K562 (cell line): ENCODE data around the gene OR2F2. TPM values are rescaled to one million over a fixed set of nuclear protein-coding genes. Genes with fewer than 3 reads are reported as not detected.

ENCODE experiments used
- BMI1 ChIP-seq: fragments of 150-350 bp; IDR thresholded peaks from 2 replicates; pipeline ENCODE4 v1.6.1; 2014; ENCODE audit warnings: low read length
- BRF1 ChIP-seq: IDR thresholded peaks from 3 replicates; pipeline ENCODE4 v1.6.1; 2011; ENCODE audit warnings: borderline replicate concordance, mild to moderate bottlenecking; ENCODE audit not compliant: insufficient read length; ENCODE audit errors: extremely low read depth
- CREB3 ChIP-seq: fragments of 450-650 bp; conservative IDR thresholded peaks from 2 replicates; pipeline ENCODE4 v1.6.1; 2016; ENCODE audit warnings: missing genetic modification characterization, low read depth, mild to moderate bottlenecking, missing compliant biosample characterization, moderate library complexity
- ELF2 ChIP-seq: fragments of 250-450 bp; sonication (Bioruptor Pico); IDR thresholded peaks from 2 replicates; pipeline ENCODE4 v1.5.0; 2021; ENCODE audit warnings: mild to moderate bottlenecking
- ERF ChIP-seq: fragments of 450-650 bp; formaldehyde crosslinking; IDR thresholded peaks from 2 replicates; pipeline ENCODE4 v1.4.0; 2020; ENCODE audit warnings: mild to moderate bottlenecking, mixed read lengths
- GMEB1 ChIP-seq: fragments of 250-450 bp; sonication (Bioruptor Pico); IDR thresholded peaks from 2 replicates; pipeline ENCODE4 v1.4.0; 2020; ENCODE audit warnings: mild to moderate bottlenecking
- HNRNPK ChIP-seq: fragments of 200-400 bp; formaldehyde crosslinking; IDR thresholded peaks from one replicate; pipeline ENCODE4 v1.6.1; 2018; ENCODE audit warnings: mild to moderate bottlenecking, low read depth, low read length; ENCODE audit not compliant: poor library complexity, severe bottlenecking
- HNRNPL ChIP-seq: fragments of 200-400 bp; formaldehyde crosslinking; IDR thresholded peaks from 2 replicates; pipeline ENCODE4 v1.6.1; 2017; ENCODE audit warnings: low read depth, mild to moderate bottlenecking, low read length
- LCOR ChIP-seq: sonication (generic); formaldehyde crosslinking; IDR thresholded peaks from 2 replicates; pipeline ENCODE4 v1.8.0; 2022; ENCODE audit warnings: mild to moderate bottlenecking, missing genetic modification reagents
- MCM5 ChIP-seq: fragments of 450-650 bp; IDR thresholded peaks from 2 replicates; pipeline ENCODE4 v1.6.1; 2016; ENCODE audit warnings: low read depth
- MEF2D ChIP-seq: conservative IDR thresholded peaks from 2 replicates; pipeline ENCODE4 v1.6.1; 2016; ENCODE audit warnings: low read depth, missing genetic modification characterization, missing compliant biosample characterization
- MYNN ChIP-seq, 2 experiments: sonication (generic); formaldehyde crosslinking in 1 of 2; IDR thresholded peaks; 2 replicates each; pipeline versions ENCODE4 v1.5.0 to v1.6.1; 2016 to 2020; ENCODE audit warnings: antibody characterized with exemption in 1 of 2, missing genetic modification reagents in 1 of 2
- NR0B1 ChIP-seq: fragments of 450-650 bp; IDR thresholded peaks from one replicate; pipeline ENCODE4 v1.6.1; 2018; ENCODE audit warnings: mild to moderate bottlenecking, moderate library complexity; ENCODE audit not compliant: partially characterized antibody
- NR3C1 ChIP-seq: sonication (generic); formaldehyde crosslinking; IDR thresholded peaks from 2 replicates; pipeline ENCODE4 v1.8.1; 2022; ENCODE audit warnings: missing genetic modification reagents
- RNF2 ChIP-seq: sonication (generic); IDR thresholded peaks from 2 replicates; pipeline ENCODE4 v1.6.1; 2016
- STAG1 ChIP-seq: sonication (generic); formaldehyde crosslinking; IDR thresholded peaks from 2 replicates; pipeline ENCODE4 v1.5.0; 2020; ENCODE audit warnings: missing genetic modification reagents, borderline replicate concordance
- TARDBP ChIP-seq: fragments of 450-650 bp; IDR thresholded peaks from 2 replicates; pipeline ENCODE4 v1.6.1; 2016
- TFAM ChIP-seq: fragments of 250-450 bp; sonication (Bioruptor Pico); conservative IDR thresholded peaks from 2 replicates; pipeline ENCODE4 v1.5.0; 2021; ENCODE audit warnings: mild to moderate bottlenecking, moderate library complexity
- ZNF24 ChIP-seq: fragments of 450-650 bp; IDR thresholded peaks from 2 replicates; pipeline ENCODE4 v1.6.1; 2016
- ZNF311 ChIP-seq: fragments of 250-450 bp; sonication (Bioruptor Pico); IDR thresholded peaks from 2 replicates; pipeline ENCODE4 v1.4.0; 2020; ENCODE audit warnings: mild to moderate bottlenecking, moderate library complexity
- ZNF431 ChIP-seq: sonication (generic); formaldehyde crosslinking; IDR thresholded peaks from 2 replicates; pipeline ENCODE4 v1.8.0; 2022; ENCODE audit warnings: mild to moderate bottlenecking, missing genetic modification reagents
- ZNF717 ChIP-seq: fragments of 250-450 bp; sonication (Bioruptor Pico); IDR thresholded peaks from 2 replicates; pipeline ENCODE4 v1.5.0; 2021
- polyA plus RNA-seq, 8 experiments: library from polyadenylated mRNA; depleted of rRNA in 4 of 8; stranded (reverse) in 5 of 8; unstranded in 3 of 8; fragments of >200 nt; fragmentation: Nextera tagmentation in 2 of 8; fragmentation: Illumina TruSeq in 1 of 8; extraction: Ambion mirVana in 2 of 8; extraction: Trizol in 1 of 8; gene quantifications; 2 replicates each; pipeline versions ENCODE4 v1.2.1 to v1.2.3, GENCODE V29; 2011 to 2014; ENCODE audit warnings: inconsistent platforms in 1 of 8, missing spikeins in 1 of 8
- total RNA-seq, 7 experiments: library from RNA; depleted of rRNA in 6 of 7; stranded (reverse); fragments of >200 nt in 6 of 7; fragmentation: Illumina TruSeq in 2 of 7; extraction: Trizol in 2 of 7; gene quantifications; 2 replicates each; pipeline versions ENCODE4 v1.2.1 to v1.2.3, GENCODE V29; 2011 to 2021; ENCODE audit warnings: low replicate concordance in 1 of 7
- TF ChIP-seq, protein P1 (sequence below): fragments of 450-650 bp; formaldehyde crosslinking; IDR thresholded peaks from 2 replicates; pipeline ENCODE4 v1.4.0; 2022; ENCODE audit warnings: missing genetic modification characterization
- TF ChIP-seq, protein P2 (sequence below): fragments of 250-450 bp; sonication (Bioruptor Pico); IDR thresholded peaks from 2 replicates; pipeline ENCODE4 v1.8.0; 2021; ENCODE audit warnings: mild to moderate bottlenecking, moderate library complexity

The OR2F2 gene
- total and polyA plus RNA-seq, 9 of the 15 experiments (the other 6 are each of a cell fraction or from before 2014, with no cell fraction given), result not detected

DNA sequence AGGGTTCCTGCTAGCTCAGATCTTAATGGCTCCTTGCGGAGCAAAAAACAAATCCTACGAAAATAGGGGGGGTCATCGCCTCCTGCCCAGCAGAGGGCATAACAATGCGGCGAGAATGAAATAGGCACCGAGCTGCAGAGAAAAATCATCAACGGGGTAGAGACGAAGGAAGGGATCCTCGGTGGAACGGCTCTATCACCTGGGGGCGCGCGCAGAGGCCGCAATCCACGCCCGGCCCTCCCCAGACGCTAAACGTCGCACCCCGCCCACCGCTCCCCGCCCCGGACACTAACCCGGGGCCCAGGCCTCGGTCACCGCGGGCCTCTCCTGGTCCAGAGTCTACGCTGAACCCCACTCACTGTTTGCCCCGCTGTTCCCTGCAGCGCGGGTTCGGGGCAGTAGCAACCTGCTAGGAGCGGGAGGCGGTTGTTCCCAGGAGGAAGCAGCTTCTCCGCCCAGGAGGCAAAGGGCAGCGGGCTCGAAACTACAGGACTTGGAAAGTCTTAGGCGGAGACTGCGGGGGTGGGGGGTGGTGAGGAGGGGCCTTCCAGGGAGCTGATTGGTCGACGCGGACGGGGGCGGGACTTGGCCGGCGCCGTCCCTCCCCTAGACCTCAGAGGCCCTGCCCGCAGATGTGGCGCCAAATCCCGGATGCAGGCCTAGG lies 33.2 kb upstream of the OR2F2 start, which contains the start of gene TCAF1 (continued):
- TF ChIP-seq HNRNPK (no peak), ZNF24 (no peak), CREB3 (tag) (no peak), ERF (CRISPR knock-in tag) (0 out of 2 replicates have a peak, but pooled peaks have one; percentile 49), ZNF431 (no peak; the same call in 1 of the 2 replicates), ZNF311 (no peak), ZNF717 (CRISPR knock-in tag) (no peak), STAG1 (CRISPR knock-in tag) (no peak), MCM5 (no peak), MEF2D (no peak), BMI1 (no peak), HNRNPL (no peak), NR0B1 (no peak), MYNN (IDR thresholded peaks at IDR 0.05) (no peak), MYNN (CRISPR knock-in tag; IDR thresholded peaks at IDR 0.05) (no peak), ELF2 (CRISPR knock-in tag) (no peak), BRF1 (no peak), GMEB1 (peak; percentile 86), TARDBP (peak; percentile 35; the same call in 1 of the 2 replicates), RNF2 (peak; percentile 65), TFAM (no peak), LCOR (CRISPR knock-in tag) (peak; percentile 86), NR3C1 (no peak)
- TF ChIP-seq, protein P1, sequence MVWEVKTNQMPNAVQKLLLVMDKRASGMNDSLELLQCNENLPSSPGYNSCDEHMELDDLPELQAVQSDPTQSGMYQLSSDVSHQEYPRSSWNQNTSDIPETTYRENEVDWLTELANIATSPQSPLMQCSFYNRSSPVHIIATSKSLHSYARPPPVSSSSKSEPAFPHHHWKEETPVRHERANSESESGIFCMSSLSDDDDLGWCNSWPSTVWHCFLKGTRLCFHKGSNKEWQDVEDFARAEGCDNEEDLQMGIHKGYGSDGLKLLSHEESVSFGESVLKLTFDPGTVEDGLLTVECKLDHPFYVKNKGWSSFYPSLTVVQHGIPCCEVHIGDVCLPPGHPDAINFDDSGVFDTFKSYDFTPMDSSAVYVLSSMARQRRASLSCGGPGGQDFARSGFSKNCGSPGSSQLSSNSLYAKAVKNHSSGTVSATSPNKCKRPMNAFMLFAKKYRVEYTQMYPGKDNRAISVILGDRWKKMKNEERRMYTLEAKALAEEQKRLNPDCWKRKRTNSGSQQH (CRISPR knock-in tag), result peak; percentile 88
- TF ChIP-seq, protein P2, sequence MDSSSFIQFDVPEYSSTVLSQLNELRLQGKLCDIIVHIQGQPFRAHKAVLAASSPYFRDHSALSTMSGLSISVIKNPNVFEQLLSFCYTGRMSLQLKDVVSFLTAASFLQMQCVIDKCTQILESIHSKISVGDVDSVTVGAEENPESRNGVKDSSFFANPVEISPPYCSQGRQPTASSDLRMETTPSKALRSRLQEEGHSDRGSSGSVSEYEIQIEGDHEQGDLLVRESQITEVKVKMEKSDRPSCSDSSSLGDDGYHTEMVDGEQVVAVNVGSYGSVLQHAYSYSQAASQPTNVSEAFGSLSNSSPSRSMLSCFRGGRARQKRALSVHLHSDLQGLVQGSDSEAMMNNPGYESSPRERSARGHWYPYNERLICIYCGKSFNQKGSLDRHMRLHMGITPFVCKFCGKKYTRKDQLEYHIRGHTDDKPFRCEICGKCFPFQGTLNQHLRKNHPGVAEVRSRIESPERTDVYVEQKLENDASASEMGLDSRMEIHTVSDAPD (CRISPR knock-in tag), result no peak
